ENCODE measurements around the gene GRIN2A.

Gene GRIN2A

DNA sequence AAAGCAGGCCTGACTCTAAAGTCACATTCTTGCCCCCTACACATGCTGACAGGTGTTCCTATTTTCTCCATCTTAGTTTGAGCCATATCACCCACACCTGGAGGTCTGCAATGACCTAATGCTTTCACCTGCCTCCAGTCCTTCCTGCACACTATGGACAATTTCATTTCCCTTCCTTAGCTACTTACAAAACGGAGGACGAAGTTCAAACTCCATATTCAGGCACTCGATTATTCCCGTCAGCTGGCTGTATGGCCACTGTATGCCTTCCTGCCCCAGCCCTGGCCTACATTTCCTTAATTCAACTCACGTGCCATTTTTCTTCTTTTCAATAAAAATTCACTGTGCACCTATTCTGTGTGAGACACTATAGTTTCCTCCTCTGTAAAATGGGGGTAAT, 44.9 kb downstream of the GRIN2A start:
- no peak for TF ChIP-seq CTCF (IDR thresholded peaks at IDR 0.05; ENCODE audit: low read depth, low read length)
- no peak overlapping the region for H3K4me3 ChIP-seq (ENCODE audit: low read depth, low read length)

DNA sequence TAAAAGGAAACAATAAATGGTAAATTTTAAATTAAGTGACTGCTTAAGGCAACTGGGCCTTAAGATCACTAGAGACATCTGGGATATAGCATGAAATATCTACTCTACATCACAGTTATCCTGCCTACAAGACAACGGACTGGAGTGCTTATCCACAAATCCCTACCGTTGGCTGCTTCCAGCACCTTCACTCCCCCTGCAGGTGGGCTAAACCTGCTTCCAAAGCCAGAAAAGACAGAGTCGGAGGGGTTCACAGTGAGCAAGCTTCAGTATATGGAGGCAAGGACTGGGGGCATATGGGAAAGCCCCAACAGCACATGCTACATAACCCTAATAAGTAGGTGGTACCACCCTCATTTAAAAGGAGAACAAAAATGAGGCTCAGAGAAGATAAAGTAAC, 45.3 kb downstream of the GRIN2A start:
- no peak overlapping the region for H3K4me3 ChIP-seq (ENCODE audit: low read depth, low read length)

GRCh38 chr16:10130538-10130937, 51.7 kb downstream of the GRIN2A start:
- no peak for TF ChIP-seq CTCF (IDR thresholded peaks at IDR 0.05; ENCODE audit: low read depth, low read length)
- H3K4me3 ChIP-seq (ENCODE audit: low read depth, low read length), result no peak overlapping the region

More for the DNA sequence above, 45.3 kb downstream of the GRIN2A start:
- no peak for TF ChIP-seq CTCF (IDR thresholded peaks at IDR 0.05; ENCODE audit: low read depth, low read length)

- no peak overlapping the region for H3K4me3 ChIP-seq (ENCODE audit: low read depth, low read length)
- TF ChIP-seq CTCF (IDR thresholded peaks at IDR 0.05; ENCODE audit: low read depth, low read length), result no peak
Observed at GRCh38 chr16:10128397-10129258, 53.6 kb downstream of the GRIN2A start.

GRCh38 chr16:10126686-10127085, 55.5 kb downstream of the GRIN2A start:
- no peak for TF ChIP-seq CTCF (IDR thresholded peaks at IDR 0.05; ENCODE audit: low read depth, low read length)

DNA sequence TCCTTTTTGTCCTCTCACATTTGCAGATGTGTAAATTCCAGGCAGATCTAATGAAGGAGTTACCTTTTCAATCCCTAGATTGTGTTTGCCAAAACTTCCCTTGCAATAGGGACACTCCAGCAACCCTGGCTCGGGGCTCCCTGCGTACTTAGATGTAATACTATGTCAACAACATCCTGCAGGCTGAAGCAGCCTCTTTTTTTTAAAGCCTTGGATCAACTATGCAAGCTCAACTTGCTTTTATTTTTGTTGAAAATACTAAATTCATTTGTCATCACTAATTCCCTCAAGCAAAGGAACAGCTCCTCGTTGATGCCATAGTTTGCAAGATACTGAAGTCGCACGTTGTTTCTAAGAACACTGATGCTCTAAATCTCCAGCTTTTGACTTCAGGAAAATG, 59.1 kb downstream of the GRIN2A start:
- H3K4me3 ChIP-seq (ENCODE audit: low read depth, low read length), result no peak overlapping the region
- no peak for TF ChIP-seq CTCF (IDR thresholded peaks at IDR 0.05; ENCODE audit: low read depth, low read length)

More at GRCh38 chr16:10126686-10127085, 55.5 kb downstream of the GRIN2A start:
- no peak overlapping the region for H3K4me3 ChIP-seq (ENCODE audit: low read depth, low read length)

- H3K4me3 ChIP-seq (ENCODE audit: low read depth, low read length), result no peak overlapping the region
- TF ChIP-seq CTCF (IDR thresholded peaks at IDR 0.05; ENCODE audit: low read depth, low read length), result no peak
Observed at GRCh38 chr16:10122546-10122945, 59.7 kb downstream of the GRIN2A start.
